AG09309 (cell line): ENCODE results near the gene RCOR2.

Source experiments
- DNase-seq: peaks from one replicate; pipeline ENCODE4 v3.0.0-alpha.2; 2010; ENCODE audit warnings: low read depth
- H3K4me3 ChIP-seq: 2 replicates; pipeline ENCODE4 v1.5.1; 2011; ENCODE audit warnings: mild to moderate bottlenecking, low read depth, low read length, moderate library complexity; ENCODE audit not compliant: control insufficient read depth
- CTCF ChIP-seq: IDR thresholded peaks from 2 replicates; pipeline ENCODE4 v1.5.1; 2011; ENCODE audit warnings: mild to moderate bottlenecking, low read depth, low read length, inconsistent platforms; ENCODE audit not compliant: insufficient read depth, control insufficient read depth; ENCODE audit errors: missing control alignments

RCOR2 gene

GRCh38 chr11:63882555-63883242, 34.3 kb downstream of the RCOR2 start:
- no peak for TF ChIP-seq CTCF
- DNase-seq, result no peak
- no peak overlapping the region for H3K4me3 ChIP-seq

GRCh38 chr11:63880403-63880790, 36.6 kb downstream of the RCOR2 start:
- DNase-seq, result no peak
- no peak overlapping the region for H3K4me3 ChIP-seq
- TF ChIP-seq CTCF, result no peak

GRCh38 chr11:63879598-63880402, 37.2 kb downstream of the RCOR2 start:
- H3K4me3 ChIP-seq, result no peak overlapping the region
- no peak for DNase-seq
- no peak for TF ChIP-seq CTCF

DNA sequence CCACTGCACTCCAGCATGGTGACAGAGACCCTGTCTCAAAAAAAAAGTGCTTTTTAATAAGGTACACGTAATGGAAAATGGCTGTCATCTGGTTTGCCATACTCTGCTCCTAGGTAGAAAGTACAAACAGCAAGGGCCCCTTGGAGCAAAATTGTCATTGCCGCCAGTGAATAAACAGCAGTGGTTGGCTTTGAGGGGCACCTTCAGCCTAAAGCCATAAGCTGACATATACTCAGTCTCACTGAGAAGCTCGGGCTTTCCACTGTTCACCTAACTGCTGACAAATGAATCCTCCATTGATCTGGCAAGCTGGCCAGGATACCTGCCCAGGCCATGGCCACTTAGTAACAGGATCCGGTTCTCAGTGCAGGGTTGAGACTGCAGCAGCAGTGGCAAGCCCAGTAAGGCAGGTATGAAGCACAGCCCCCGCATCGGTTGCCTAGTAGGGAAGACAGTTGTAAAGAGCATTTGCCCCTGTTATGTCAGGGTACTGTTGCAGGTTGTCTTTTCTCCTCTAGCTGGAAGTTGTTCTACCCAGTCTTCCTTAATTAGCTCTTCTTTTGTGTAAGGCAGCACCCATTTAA, 39.2 kb downstream of the RCOR2 start:
- DNase-seq, result no peak
- no peak for TF ChIP-seq CTCF
- H3K4me3 ChIP-seq, result no peak overlapping the region

DNA sequence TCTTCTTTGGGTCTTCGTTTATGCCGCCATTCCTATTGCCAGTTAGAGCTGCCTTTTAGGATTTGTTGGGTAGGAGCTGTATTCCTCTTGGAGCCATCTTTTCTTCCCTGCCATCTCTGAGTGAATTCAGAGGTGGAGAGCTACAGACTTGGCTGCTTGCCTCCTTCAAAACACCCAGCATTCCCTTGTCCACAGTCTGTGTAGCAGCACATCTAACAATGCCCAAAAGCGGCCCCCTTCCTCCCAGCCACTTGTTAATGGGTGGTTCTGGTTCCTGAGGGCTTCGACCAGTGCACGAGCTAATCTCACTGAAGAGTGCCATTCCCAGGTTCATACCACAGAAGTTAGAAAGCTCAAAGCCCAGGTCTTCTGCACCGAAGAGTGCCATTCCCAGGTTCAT, 40.3 kb downstream of the RCOR2 start:
- no peak overlapping the region for H3K4me3 ChIP-seq
- TF ChIP-seq CTCF, result no peak
- DNase-seq, result no peak

GRCh38 chr11:63875506-63876065, 41.4 kb downstream of the RCOR2 start:
- no peak for DNase-seq
- no peak overlapping the region for H3K4me3 ChIP-seq
- TF ChIP-seq CTCF, result no peak
